Measurements from ENCODE around the gene MRPL2.

Gene MRPL2

GRCh38 chr6:43059168-43060033, at the start of gene MRPL2, which contains the start of gene KLC4:
Gene MRPL2 (minus strand): TSS chr6:43059434. CDS start chr6:43059381, 53 bp downstream.
Gene KLC4 (plus strand): TSS chr6:43059631. CDS start chr6:43061336, 1,705 bp downstream.
- DNase-seq, result peak; percentile 97 to 98

GRCh38 chr6:43107344-43108062, 48.3 kb upstream of the MRPL2 start:
- no peak for DNase-seq

GRCh38 chr6:43105538-43106222, 46.4 kb upstream of the MRPL2 start:
- no peak for DNase-seq

GRCh38 chr6:43103253-43103876, 44.1 kb upstream of the MRPL2 start:
- no peak for DNase-seq

- no peak for DNase-seq
These were observed 42.3 kb upstream of the MRPL2 start for GRCh38 chr6:43101497-43101896.

GRCh38 chr6:43097502-43097901, 38.3 kb upstream of the MRPL2 start:
- DNase-seq, result no peak

- no peak for DNase-seq
These were observed 37.9 kb upstream of the MRPL2 start for GRCh38 chr6:43097098-43097489.

GRCh38 chr6:43096451-43097097, 37.3 kb upstream of the MRPL2 start:
- DNase-seq, result no peak

- DNase-seq, result no peak
These were observed 36.7 kb upstream of the MRPL2 start for GRCh38 chr6:43095939-43096338.

- no peak for DNase-seq
These were observed 34.4 kb upstream of the MRPL2 start for GRCh38 chr6:43093436-43094289.

- DNase-seq, result no peak
These were observed 33.4 kb upstream of the MRPL2 start for GRCh38 chr6:43092635-43093034.

- no peak for DNase-seq
These were observed 32.3 kb upstream of the MRPL2 start for GRCh38 chr6:43091436-43091991.

GRCh38 chr6:43091020-43091419, 31.8 kb upstream of the MRPL2 start:
- no peak for DNase-seq

GRCh38 chr6:43090559-43090956, 31.3 kb upstream of the MRPL2 start:
- no peak for DNase-seq

GRCh38 chr6:43089874-43090558, 30.8 kb upstream of the MRPL2 start:
- DNase-seq, result no peak

GRCh38 chr6:43089467-43089866, 30.2 kb upstream of the MRPL2 start:
- no peak for DNase-seq

GRCh38 chr6:43088654-43089056, 29.4 kb upstream of the MRPL2 start:
- DNase-seq, result no peak

- no peak for DNase-seq
These were observed 26.9 kb upstream of the MRPL2 start for GRCh38 chr6:43086022-43086658.

- DNase-seq, result no peak
These were observed 23.8 kb upstream of the MRPL2 start for GRCh38 chr6:43082806-43083655.
